ENCODE measurements around the gene SLC18A2. TPM values are rescaled to one million over a fixed set of nuclear protein-coding genes. Genes with fewer than 3 reads are reported as not detected.

Gene SLC18A2
- total and polyA plus RNA-seq, 2 of the 8 experiments (the other 6 are each of a cell fraction or from before 2014, with no cell fraction given) = 6.5 to 7.0 TPM

DNA sequence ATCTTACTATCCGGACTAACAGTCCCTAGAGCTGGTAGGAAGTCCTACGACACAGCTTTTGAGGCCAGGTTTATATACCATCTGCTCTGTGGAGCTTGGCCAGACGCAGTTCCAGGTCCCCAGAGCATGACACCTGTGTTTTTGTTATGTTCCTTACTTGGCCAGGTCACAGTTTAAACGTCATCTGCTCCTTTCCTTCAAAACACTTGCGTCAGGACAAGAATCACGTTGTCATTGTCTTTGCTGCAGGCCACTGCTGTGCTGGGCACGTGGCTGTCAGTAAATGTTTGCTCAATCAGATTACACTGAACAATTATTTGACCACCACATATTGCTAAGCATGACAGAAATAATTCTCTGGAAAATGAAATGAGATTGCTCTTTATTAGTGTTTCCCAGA is 23.9 kb downstream of the SLC18A2 start (continued):
- TF ChIP-seq ASH2L (IDR thresholded peaks at IDR 0.05; ENCODE audit: low read length) (no peak), RNF2 (IDR thresholded peaks at IDR 0.05; ENCODE audit: borderline replicate concordance, low read depth, low read length, missing control alignments, poor library complexity, severe bottlenecking) (no peak)
